Ascending aorta (tissue), 2 donors: ENCODE data around the gene MFGE8. TPM values are rescaled to one million over a fixed set of nuclear protein-coding genes. Genes with fewer than 3 reads are reported as not detected.

Source experiments
- DNase-seq, 2 donors: peaks; one replicate each; pipeline ENCODE4 v3.0.0-alpha.2; 2019; ENCODE audit warnings: low spot score in 2 of 2
- H3K27ac ChIP-seq, 2 donors: fragments of 200-600 bp; sonication (generic); one replicate each; pipeline ENCODE4 v1.5.1; 2016 to 2017; ENCODE audit warnings: mild to moderate bottlenecking in 1 of 2
- H3K27me3 ChIP-seq: fragments of 200-600 bp; sonication (generic); one replicate; pipeline ENCODE4 v1.5.1; 2017
- H3K36me3 ChIP-seq, 2 donors: fragments of 200-600 bp; sonication (generic); one replicate each; pipeline ENCODE4 v1.5.1; 2016
- H3K4me1 ChIP-seq, 2 donors: fragments of 200-600 bp; sonication (generic); one replicate each; pipeline ENCODE4 v1.5.1; 2016 to 2017; ENCODE audit warnings: mild to moderate bottlenecking in 1 of 2
- H3K4me3 ChIP-seq, 2 donors: fragments of 200-600 bp; sonication (generic); one replicate each; pipeline ENCODE4 v1.5.1; 2016 to 2017; ENCODE audit warnings: mild to moderate bottlenecking in 1 of 2
- H3K9me3 ChIP-seq, 2 donors: fragments of 200-600 bp; sonication (generic); one replicate each; pipeline ENCODE4 v1.5.1; 2016
- intact Hi-C: fragments of 100-400 bp; cut with DNase I; formaldehyde crosslinking; loops from one replicate; pipeline ENCODE4 v1.15.1; 2023
- total RNA-seq: library from RNA; depleted of rRNA; stranded (reverse); fragments of >200 nt; gene quantifications from one replicate; pipeline ENCODE4 v1.1.0, GENCODE V29; 2016
- TF ChIP-seq, protein P1 (sequence below), 3 experiments: fragments of 200-600 bp in 2 of 3; fragments of 450-650 bp in 1 of 3; sonication (generic) in 2 of 3; IDR thresholded peaks; one replicate each; pipeline ENCODE4 v1.5.1; 2016 to 2019; ENCODE audit warnings: antibody characterized with exemption in 3 of 3, mild to moderate bottlenecking in 1 of 3, moderate library complexity in 1 of 3

MFGE8 gene
- total RNA-seq, 1 donor from 2014 or later, result 1,738 TPM

DNA sequence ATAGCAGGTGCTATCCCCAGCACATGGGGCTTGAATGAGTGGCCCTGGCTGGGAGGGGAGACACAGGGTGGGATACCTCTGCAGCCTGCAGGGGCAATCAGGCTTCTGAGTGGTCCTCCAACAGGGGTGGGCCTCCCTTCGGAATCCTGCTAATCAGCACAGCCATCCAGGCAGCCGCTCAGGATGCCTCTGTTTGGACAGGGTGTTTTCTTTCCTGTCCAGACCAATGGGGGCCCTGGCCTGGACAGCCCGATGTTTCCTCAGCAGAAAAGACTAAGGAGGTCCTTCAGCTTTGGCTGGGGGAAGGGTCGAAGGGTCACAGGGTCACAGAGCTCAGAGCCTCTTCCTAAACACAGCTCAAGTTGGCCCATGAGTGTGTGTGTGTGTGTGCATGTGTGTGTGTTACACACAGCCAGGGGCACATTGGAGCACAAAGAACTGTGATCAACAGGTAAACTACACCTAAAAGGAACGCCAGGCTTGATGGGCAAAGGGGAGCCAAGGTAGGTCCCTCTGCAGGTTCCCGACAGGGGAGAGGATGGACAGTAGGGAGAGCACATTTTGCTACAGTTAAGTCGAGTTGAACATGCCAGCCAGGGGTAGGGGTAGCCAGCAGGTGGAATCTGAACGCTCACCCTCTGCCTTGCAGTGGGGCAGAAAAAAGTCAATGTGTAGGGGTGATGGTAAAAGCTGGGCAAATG is 16.7 kb downstream of the MFGE8 start:
- Histone ChIP-seq H3K4me1 (peaks cover 3 to 56% of the 10 kb centered on the region in 2 donors), H3K27ac (peak overlapping the region; percentile 81 to 83), H3K4me3 (no peak overlapping the region), H3K27me3 (no peaks in the 10 kb centered on the region), H3K9me3 (no peaks in the 10 kb centered on the region), H3K36me3 (peaks cover 16 to 40% of the 10 kb centered on the region in 2 donors)
- TF ChIP-seq, protein P1, sequence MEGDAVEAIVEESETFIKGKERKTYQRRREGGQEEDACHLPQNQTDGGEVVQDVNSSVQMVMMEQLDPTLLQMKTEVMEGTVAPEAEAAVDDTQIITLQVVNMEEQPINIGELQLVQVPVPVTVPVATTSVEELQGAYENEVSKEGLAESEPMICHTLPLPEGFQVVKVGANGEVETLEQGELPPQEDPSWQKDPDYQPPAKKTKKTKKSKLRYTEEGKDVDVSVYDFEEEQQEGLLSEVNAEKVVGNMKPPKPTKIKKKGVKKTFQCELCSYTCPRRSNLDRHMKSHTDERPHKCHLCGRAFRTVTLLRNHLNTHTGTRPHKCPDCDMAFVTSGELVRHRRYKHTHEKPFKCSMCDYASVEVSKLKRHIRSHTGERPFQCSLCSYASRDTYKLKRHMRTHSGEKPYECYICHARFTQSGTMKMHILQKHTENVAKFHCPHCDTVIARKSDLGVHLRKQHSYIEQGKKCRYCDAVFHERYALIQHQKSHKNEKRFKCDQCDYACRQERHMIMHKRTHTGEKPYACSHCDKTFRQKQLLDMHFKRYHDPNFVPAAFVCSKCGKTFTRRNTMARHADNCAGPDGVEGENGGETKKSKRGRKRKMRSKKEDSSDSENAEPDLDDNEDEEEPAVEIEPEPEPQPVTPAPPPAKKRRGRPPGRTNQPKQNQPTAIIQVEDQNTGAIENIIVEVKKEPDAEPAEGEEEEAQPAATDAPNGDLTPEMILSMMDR (IDR thresholded peaks at IDR 0.05), result no peak
- intact Hi-C loops, result loop anchor here (5.0 to 10.0 kb wide), 2 partner anchors 301 to 438 kb away; partner anchors contain the start of gene POLG
- no peak for DNase-seq

DNA sequence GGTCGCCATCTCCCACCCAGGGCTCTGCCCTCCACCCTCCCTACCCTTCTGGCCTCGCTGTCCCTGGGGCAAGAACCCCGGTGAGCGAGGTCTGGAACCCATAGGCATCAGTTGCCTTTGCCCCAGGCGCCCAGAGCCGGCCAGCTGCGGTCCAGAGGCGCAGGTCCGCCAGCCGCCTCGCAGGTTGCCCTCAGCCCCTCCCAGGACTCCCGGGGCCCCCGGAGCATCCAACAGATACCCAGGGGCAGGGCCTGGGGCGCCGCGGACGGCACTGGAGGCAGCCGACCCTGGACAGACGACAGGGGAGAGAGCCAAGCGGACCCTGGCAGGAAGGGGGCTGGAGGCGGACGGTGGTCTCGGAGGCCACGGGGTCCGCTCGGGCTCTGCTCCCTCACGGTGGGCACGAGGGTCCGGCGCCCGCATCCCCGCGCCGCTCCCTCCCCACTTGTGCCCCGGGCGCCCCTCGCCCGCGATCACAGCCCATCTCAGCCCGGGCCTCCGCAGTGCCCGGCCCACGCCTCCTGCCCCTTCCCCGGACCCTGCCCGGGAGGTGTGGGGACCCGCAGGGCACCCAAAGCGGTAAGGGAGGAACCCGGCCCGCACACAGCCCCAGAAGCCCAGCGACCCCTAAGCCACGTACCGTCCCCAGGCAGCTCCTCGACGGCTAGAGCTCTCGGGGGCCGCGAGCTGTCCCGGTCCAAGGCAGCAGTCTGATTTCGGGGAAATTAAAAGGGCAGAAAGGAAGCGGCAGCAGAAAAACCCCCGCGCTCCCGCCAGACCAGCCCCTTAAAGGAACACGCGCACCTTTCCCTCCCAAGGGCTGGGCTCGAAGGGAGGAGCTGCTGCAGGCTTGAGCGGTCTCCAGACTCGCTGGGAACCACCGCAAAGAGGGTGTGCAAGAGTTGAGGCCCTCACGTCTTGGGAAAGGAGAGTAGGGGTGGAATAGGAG is 18.1 kb downstream of the MFGE8 start, which contains the start of gene HAPLN3:
TSS of gene HAPLN3 (minus strand) at position 726 of the 949 bp plus-strand sequence. CDS start 8,246 bp downstream, outside the sequence.
- Histone ChIP-seq H3K4me1 (peaks cover 3 to 45% of the 10 kb centered on the region in 2 donors), H3K27ac (peak within 1 kb of the TSS; percentile 83 to 85), H3K27me3 (no peaks in the 10 kb centered on the region), H3K36me3 (peaks cover 8 to 27% of the 10 kb centered on the region in 2 donors), H3K4me3 (peak within 1 kb of the TSS; percentile 71 to 73), H3K9me3 (no peaks in the 10 kb centered on the region)
- DNase-seq, result peak in 1 of 2 donors; percentile 84
- intact Hi-C loops, result loop anchor here (1.0 to 10.0 kb wide), 4 partner anchors 283 to 440 kb away; partner anchors contain the start of genes FANCI and POLG
- TF ChIP-seq, protein P1 (IDR thresholded peaks at IDR 0.05), result no peak

DNA sequence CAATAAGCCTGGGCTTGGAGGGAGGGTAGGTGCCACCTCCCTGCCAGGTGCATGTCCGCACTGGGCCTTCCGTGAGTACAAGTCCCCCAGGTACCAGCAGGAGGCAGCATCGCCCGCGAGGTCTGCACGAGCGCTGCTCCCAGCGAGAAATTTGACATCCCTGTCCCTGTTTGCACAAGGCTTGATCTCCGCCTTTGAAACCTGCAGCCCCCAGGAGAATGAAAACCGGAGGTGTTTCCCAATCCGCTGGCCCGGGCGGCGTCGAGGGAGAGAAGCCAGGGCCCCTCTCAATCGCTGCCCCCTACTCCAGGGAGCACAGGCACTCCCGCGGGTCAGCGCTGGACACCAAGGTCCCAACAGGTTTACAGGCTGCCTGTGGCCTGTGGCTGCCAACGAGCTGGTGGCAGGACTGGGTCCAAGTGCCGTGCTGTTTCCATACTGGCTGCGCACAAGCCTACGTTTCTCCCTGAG is 18.8 kb downstream of the MFGE8 start:
- intact Hi-C loops, result loop anchor here (1.0 to 10.0 kb wide), 3 partner anchors 284 to 440 kb away; partner anchors contain the start of genes FANCI and POLG
- DNase-seq, result peak in 1 of 2 donors; percentile 87
- TF ChIP-seq, protein P1 (IDR thresholded peaks at IDR 0.05), result peak; percentile 74 to 87 (median 82)
- Histone ChIP-seq H3K27me3 (no peaks in the 10 kb centered on the region), H3K4me1 (peaks cover 3 to 42% of the 10 kb centered on the region in 2 donors), H3K9me3 (no peaks in the 10 kb centered on the region), H3K36me3 (peaks cover 7 to 24% of the 10 kb centered on the region in 2 donors), H3K27ac (peak overlapping the region; percentile 82 to 85), H3K4me3 (peak overlapping the region; percentile 71 to 73)

DNA sequence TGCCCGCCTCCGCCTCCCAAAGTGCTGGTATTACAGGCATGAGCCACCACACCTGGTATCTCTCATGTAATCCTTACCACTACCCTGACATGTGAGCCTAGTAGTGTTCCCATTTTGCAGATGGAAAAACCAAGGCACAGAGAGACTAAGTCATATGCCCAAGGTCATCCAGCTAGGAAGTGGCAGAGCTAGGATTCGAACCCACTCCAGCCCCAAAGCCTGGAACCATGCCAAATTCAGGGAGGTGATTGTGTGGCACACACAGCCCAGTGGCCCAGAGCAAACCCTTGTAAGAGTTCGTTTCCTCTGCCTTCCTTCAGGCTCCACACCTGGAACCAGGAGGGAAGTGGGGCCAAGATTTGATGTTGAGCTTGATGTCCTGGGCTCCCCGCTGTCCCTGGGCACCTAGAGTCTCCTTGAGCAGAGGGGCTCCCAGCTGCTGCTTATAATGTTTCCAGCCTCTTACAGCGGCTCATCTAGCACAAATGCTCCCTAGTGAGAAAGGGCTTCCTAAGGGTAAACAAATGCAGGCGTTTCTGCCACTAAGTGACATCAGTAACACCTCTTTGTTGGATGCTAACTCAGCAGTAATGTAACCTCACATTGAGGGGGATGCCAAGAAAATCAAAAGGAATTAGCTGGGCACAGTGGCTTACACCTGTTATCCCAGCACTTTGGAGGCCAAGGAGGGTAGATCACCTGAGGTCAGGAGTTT is 21.5 kb downstream of the MFGE8 start:
- intact Hi-C loops, result loop anchor here (10.0 kb wide), 1 partner anchor 443 kb away; the partner anchor contains the start of gene POLG
- no peak for DNase-seq
- Histone ChIP-seq H3K27me3 (no peaks in the 10 kb centered on the region), H3K4me3 (no peak overlapping the region), H3K36me3 (peaks cover 7 to 22% of the 10 kb centered on the region in 2 donors), H3K27ac (no peak overlapping the region), H3K9me3 (no peaks in the 10 kb centered on the region), H3K4me1 (peaks cover under 1 to 18% of the 10 kb centered on the region in 2 donors)
- TF ChIP-seq, protein P1 (IDR thresholded peaks at IDR 0.05), result no peak
